Right atrium auricular region (tissue), 2 donors: ENCODE data around the gene MAML1. TPM values are rescaled to one million over a fixed set of nuclear protein-coding genes. Genes with fewer than 3 reads are reported as not detected.

ENCODE experiments used
- DNase-seq: peaks from one replicate; pipeline ENCODE4 v3.0.0-alpha.2; 2019; ENCODE audit warnings: low spot score
- H3K27ac ChIP-seq, 2 donors: fragments of 200-600 bp; sonication (generic); 1 replicate in 1 of 2; 2 replicates in 1 of 2; pipeline ENCODE4 v1.5.1; 2016 to 2019
- H3K27me3 ChIP-seq, 2 donors: fragments of 200-600 bp; sonication (generic); one replicate each; pipeline versions ENCODE4 v1.5.1 to v1.6.0; 2017 to 2019
- H3K36me3 ChIP-seq: fragments of 200-600 bp; sonication (generic); one replicate; pipeline ENCODE4 v1.5.1; 2016
- H3K4me1 ChIP-seq, 2 donors: fragments of 200-600 bp; sonication (generic); one replicate each; pipeline versions ENCODE4 v1.5.1 to v1.6.0; 2017 to 2019
- H3K4me3 ChIP-seq, 2 donors: fragments of 200-600 bp; sonication (generic); 1 replicate in 1 of 2; 2 replicates in 1 of 2; pipeline ENCODE4 v1.5.1; 2017 to 2019; ENCODE audit warnings: mild to moderate bottlenecking in 1 of 2, moderate library complexity in 1 of 2
- H3K9me3 ChIP-seq, 2 donors: fragments of 200-600 bp; sonication (generic); one replicate each; pipeline ENCODE4 v1.5.1; 2019
- total RNA-seq, 2 donors: library from RNA; depleted of rRNA; stranded (reverse); fragments of >200 nt; gene quantifications; one replicate each; pipeline ENCODE4 v1.1.0, GENCODE V29; 2016
- TF ChIP-seq, protein P1 (sequence below), 2 donors: fragments of 200-600 bp; sonication (generic); IDR thresholded peaks; one replicate each; pipeline ENCODE4 v1.5.1; 2019; ENCODE audit warnings: antibody characterized with exemption in 2 of 2

MAML1 gene
- total RNA-seq, 2 donors from 2014 or later = 10.8 to 16.6 TPM

- peaks cover 57% of the 10 kb centered on the region for H3K36me3 ChIP-seq
- peaks cover 0 to 48% of the 10 kb centered on the region in 2 donors for H3K4me1 ChIP-seq
- H3K9me3 ChIP-seq = no peaks in the 10 kb centered on the region
- no peak overlapping the region for H3K4me3 ChIP-seq
- TF ChIP-seq, protein P1, sequence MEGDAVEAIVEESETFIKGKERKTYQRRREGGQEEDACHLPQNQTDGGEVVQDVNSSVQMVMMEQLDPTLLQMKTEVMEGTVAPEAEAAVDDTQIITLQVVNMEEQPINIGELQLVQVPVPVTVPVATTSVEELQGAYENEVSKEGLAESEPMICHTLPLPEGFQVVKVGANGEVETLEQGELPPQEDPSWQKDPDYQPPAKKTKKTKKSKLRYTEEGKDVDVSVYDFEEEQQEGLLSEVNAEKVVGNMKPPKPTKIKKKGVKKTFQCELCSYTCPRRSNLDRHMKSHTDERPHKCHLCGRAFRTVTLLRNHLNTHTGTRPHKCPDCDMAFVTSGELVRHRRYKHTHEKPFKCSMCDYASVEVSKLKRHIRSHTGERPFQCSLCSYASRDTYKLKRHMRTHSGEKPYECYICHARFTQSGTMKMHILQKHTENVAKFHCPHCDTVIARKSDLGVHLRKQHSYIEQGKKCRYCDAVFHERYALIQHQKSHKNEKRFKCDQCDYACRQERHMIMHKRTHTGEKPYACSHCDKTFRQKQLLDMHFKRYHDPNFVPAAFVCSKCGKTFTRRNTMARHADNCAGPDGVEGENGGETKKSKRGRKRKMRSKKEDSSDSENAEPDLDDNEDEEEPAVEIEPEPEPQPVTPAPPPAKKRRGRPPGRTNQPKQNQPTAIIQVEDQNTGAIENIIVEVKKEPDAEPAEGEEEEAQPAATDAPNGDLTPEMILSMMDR (IDR thresholded peaks at IDR 0.05) = no peak
- no peaks in the 10 kb centered on the region for H3K27me3 ChIP-seq
- DNase-seq = no peak
- no peak overlapping the region for H3K27ac ChIP-seq
These were observed 35.0 kb downstream of the MAML1 start for GRCh38 chr5:179767496-179768100.

DNA sequence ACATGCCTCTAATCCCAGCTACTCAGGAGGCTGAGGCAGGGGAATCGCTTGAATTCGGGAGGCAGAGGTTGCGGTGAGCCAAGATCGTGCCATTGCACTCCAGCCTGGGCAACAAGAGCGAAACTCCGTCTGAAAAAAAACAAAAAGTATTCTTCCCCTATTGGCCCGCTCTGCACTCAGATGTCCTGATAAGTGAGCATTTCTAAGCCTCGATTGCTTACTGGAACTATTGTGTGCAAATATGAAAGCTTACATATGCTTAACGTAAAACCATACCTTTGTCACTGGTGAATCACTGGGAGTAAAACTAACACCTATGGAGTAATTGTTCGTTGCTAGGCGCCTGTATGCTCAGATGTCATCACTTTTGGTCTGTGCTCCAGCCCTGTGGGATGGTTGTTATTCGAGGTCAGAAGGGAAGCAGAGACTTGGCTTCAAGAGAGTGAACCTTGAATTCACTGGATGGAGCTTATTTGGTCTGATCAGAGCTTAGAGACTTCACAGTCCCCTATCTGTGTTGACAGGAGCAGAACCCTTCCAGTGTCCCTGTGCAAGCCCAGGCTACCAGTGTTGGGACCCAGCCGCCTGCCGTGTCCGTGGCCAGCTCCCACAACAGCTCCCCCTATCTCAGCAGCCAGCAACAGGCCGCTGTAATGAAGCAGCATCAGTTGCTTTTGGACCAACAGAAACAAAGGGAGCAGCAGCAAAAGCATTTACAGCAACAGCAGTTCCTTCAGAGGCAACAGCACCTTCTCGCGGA lies 35.9 kb downstream of the MAML1 start:
- Histone ChIP-seq H3K9me3 (no peaks in the 10 kb centered on the region), H3K36me3 (peaks cover 66% of the 10 kb centered on the region), H3K27me3 (no peaks in the 10 kb centered on the region), H3K4me1 (peaks cover 0 to 39% of the 10 kb centered on the region in 2 donors), H3K4me3 (no peak overlapping the region), H3K27ac (no peak overlapping the region)
- TF ChIP-seq, protein P1 (IDR thresholded peaks at IDR 0.05) = peak in 1 of 2 donors; percentile 38
- DNase-seq = no peak

GRCh38 chr5:179769271-179769670 lies 36.6 kb downstream of the MAML1 start:
- H3K27ac ChIP-seq = no peak overlapping the region
- no peak for DNase-seq
- H3K9me3 ChIP-seq = no peaks in the 10 kb centered on the region
- H3K4me3 ChIP-seq = no peak overlapping the region
- peaks cover 0 to 31% of the 10 kb centered on the region in 2 donors for H3K4me1 ChIP-seq
- TF ChIP-seq, protein P1 (IDR thresholded peaks at IDR 0.05) = no peak
- no peaks in the 10 kb centered on the region for H3K27me3 ChIP-seq
- H3K36me3 ChIP-seq = peaks cover 74% of the 10 kb centered on the region

DNA sequence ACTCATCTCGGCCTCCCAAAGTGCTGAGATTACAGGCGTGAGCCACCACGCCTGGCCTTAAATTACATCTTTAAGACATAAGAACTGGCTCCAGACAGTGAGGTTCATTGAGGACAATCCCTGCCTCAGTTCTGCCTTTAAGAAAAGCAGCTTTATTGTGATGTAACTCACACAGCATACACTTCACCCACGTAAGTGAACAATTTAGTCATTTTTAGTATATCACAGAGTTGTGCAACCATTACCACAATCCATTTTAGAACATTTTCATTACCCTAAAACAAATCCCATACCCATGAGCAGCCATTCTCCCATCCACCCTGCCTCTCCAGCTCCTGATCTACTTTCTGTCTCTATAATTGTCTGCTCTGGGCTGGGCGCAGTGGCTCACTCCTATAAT lies 37.2 kb downstream of the MAML1 start:
- Histone ChIP-seq H3K4me3 (no peak overlapping the region), H3K27ac (no peak overlapping the region), H3K36me3 (peaks cover 79% of the 10 kb centered on the region), H3K9me3 (no peaks in the 10 kb centered on the region), H3K4me1 (peaks cover 0 to 27% of the 10 kb centered on the region in 2 donors), H3K27me3 (no peaks in the 10 kb centered on the region)
- no peak for DNase-seq
- TF ChIP-seq, protein P1 (IDR thresholded peaks at IDR 0.05) = no peak

GRCh38 chr5:179771311-179771895 lies 38.8 kb downstream of the MAML1 start:
- Histone ChIP-seq H3K27ac (no peak overlapping the region), H3K27me3 (no peaks in the 10 kb centered on the region)
- DNase-seq = no peak

More at GRCh38 chr5:179771311-179771895, 38.8 kb downstream of the MAML1 start:
- peaks cover 80% of the 10 kb centered on the region for H3K36me3 ChIP-seq
- peaks cover 0 to 11% of the 10 kb centered on the region in 2 donors for H3K4me1 ChIP-seq
- H3K9me3 ChIP-seq = no peaks in the 10 kb centered on the region
- no peak overlapping the region for H3K4me3 ChIP-seq
- TF ChIP-seq, protein P1 (IDR thresholded peaks at IDR 0.05) = no peak
